ENCODE data around the gene LCE1E. TPM values are rescaled to one million over a fixed set of nuclear protein-coding genes. Genes with fewer than 3 reads are reported as not detected.

LCE1E gene
- total RNA-seq, 1 experiment from 2014 or later, result not detected

GRCh38 chr1:152801333-152801732 lies 15.3 kb downstream of the LCE1E start:
- TF ChIP-seq POLR2AphosphoS5 (IDR thresholded peaks at IDR 0.05; ENCODE audit: low read depth, low read length) (no peak), REST (IDR thresholded peaks at IDR 0.05; ENCODE audit: insufficient read depth in 1 of 2, low read depth in 2 of 2, low read length in 1 of 2) (no peak), TCF7L2 (IDR thresholded peaks at IDR 0.05; ENCODE audit: low read depth, low read length) (no peak), CTCF (IDR thresholded peaks at IDR 0.05) (no peak), SIN3A (IDR thresholded peaks at IDR 0.05; ENCODE audit: borderline replicate concordance, insufficient read depth, low read depth, low read length) (no peak)
- H3K27ac ChIP-seq (ENCODE audit: low read length), result no peak overlapping the region
- in situ Hi-C loops (cut with HindIII; ENCODE audit: low pct_unique_long_range_greater_than_20kb, low sequenced_read_pairs), result no loop called here
- no peak overlapping the region for H3K4me3 ChIP-seq (ENCODE audit: low read depth in 2 of 2, low read length in 2 of 2)
- intact Hi-C loops (cut with micrococcal nuclease; ENCODE audit: unreplicated experiment), result no loop called here
- H3K27me3 ChIP-seq (ENCODE audit: control insufficient read depth, insufficient read depth, low read length), result peaks cover 2% of the 10 kb centered on the region; the same call in 1 of the 2 replicates
- ChIA-PET POLR2A (no interaction called here), CTCF (no interaction called here)
- no TSS peak for BruUV-seq (replicated peaks)
- H3K36me3 ChIP-seq (ENCODE audit: control insufficient read depth, insufficient read depth, low read length), result no peaks in the 10 kb centered on the region
- no peaks in the 10 kb centered on the region for H3K4me1 ChIP-seq (ENCODE audit: control insufficient read depth, insufficient read depth, low read length)
- H3K9me3 ChIP-seq (ENCODE audit: control insufficient read depth, insufficient read depth, low read depth, low read length), result no peaks in the 10 kb centered on the region
- DNase-seq (ENCODE audit: low read depth, low spot score) (no peak), ATAC-seq (no peak)

GRCh38 chr1:152806576-152806975 lies 20.5 kb downstream of the LCE1E start, which contains the start of gene LCE1C:
Gene LCE1C, minus strand, starts transcription at chr1:152806651. Its CDS starts 1,173 bp downstream, at chr1:152805478.
- no peak for DNase-seq (ENCODE audit: low read depth, low spot score)
- Histone ChIP-seq H3K9me3 (ENCODE audit: control insufficient read depth, insufficient read depth, low read depth, low read length) (no peaks in the 10 kb centered on the region), H3K4me3 (ENCODE audit: low read depth in 2 of 2, low read length in 2 of 2) (no peak within 1 kb of the TSS), H3K4me1 (ENCODE audit: control insufficient read depth, insufficient read depth, low read length) (no peaks in the 10 kb centered on the region), H3K27me3 (ENCODE audit: control insufficient read depth, insufficient read depth, low read length) (peaks cover 7% of the 10 kb centered on the region; the same call in 1 of the 2 replicates), H3K27ac (ENCODE audit: low read length) (no peak within 1 kb of the TSS), H3K36me3 (ENCODE audit: control insufficient read depth, insufficient read depth, low read length) (no peaks in the 10 kb centered on the region)
- no peak for TF ChIP-seq CTCF (IDR thresholded peaks at IDR 0.05)
- no peak for TF ChIP-seq SIN3A (IDR thresholded peaks at IDR 0.05; ENCODE audit: borderline replicate concordance, insufficient read depth, low read depth, low read length)
- no peak for TF ChIP-seq POLR2AphosphoS5 (IDR thresholded peaks at IDR 0.05; ENCODE audit: low read depth, low read length)
- no peak for TF ChIP-seq TCF7L2 (IDR thresholded peaks at IDR 0.05; ENCODE audit: low read depth, low read length)
- TF ChIP-seq REST (IDR thresholded peaks at IDR 0.05; ENCODE audit: insufficient read depth in 1 of 2, low read depth in 2 of 2, low read length in 1 of 2), result no peak
- BruUV-seq (replicated peaks), result no TSS peak
- ChIA-PET POLR2A (no interaction called here), CTCF (no interaction called here)
- no peak; the same call in 1 of the 2 replicates for ATAC-seq
- in situ Hi-C loops (cut with HindIII; ENCODE audit: low pct_unique_long_range_greater_than_20kb, low sequenced_read_pairs) (no loop called here), intact Hi-C loops (cut with micrococcal nuclease; ENCODE audit: unreplicated experiment) (no loop called here)

Data from Panc1 (cell line).